Activated CD4-positive, alpha-beta T cell treated with anti-CD3 and anti-CD28 coated beads, Interleukin-2, amount 10 ng/mL, durations not matched to agents 7 days and 5 days (primary cell): ENCODE results near the gene OVAAL. TPM values are rescaled to one million over a fixed set of nuclear protein-coding genes. Genes with fewer than 3 reads are reported as not detected.

ENCODE experiments used
- CTCF ChIA-PET: fragments of 350-600 bp; sonication (Branson Sonifier 250); formaldehyde crosslinking; loops from one replicate; lab custom pipeline; 2021; ENCODE audit warnings: antibody characterized with exemption; lab: Charles Lee
- POLR2A ChIA-PET: fragments of 350-600 bp; sonication (Branson Sonifier 250); formaldehyde crosslinking; loops from one replicate; lab custom pipeline; 2021; ENCODE audit warnings: antibody characterized with exemption; lab: Charles Lee
- DNase-seq: peaks from one replicate; pipeline ENCODE4 v3.0.0-alpha.2; 2020
- H3K27ac Mint-ChIP-seq: one replicate; pipeline ENCODE4 v1.8.0; 2021; ENCODE audit warnings: mild to moderate bottlenecking, moderate library complexity, mixed read lengths
- H3K27me3 Mint-ChIP-seq: one replicate; pipeline ENCODE4 v1.8.0; 2021; ENCODE audit warnings: mixed read lengths
- H3K36me3 Mint-ChIP-seq: one replicate; pipeline ENCODE4 v1.8.0; 2021; ENCODE audit warnings: low read depth, mixed read lengths
- H3K4me1 Mint-ChIP-seq: one replicate; pipeline ENCODE4 v1.8.0; 2021; ENCODE audit warnings: mixed read lengths
- H3K4me3 Mint-ChIP-seq: one replicate; pipeline ENCODE4 v1.8.0; 2021; ENCODE audit warnings: mild to moderate bottlenecking, moderate library complexity, mixed read lengths
- H3K9me3 Mint-ChIP-seq: one replicate; pipeline ENCODE4 v1.8.0; 2021; ENCODE audit warnings: mixed read lengths
- total RNA-seq, 2 experiments: library from RNA; stranded (reverse); gene quantifications; one replicate each; pipeline ENCODE4 v1.2.3, GENCODE V29; 2021

The OVAAL gene
- total RNA-seq, 2 experiments from 2014 or later = not detected

- peaks cover 2% of the 10 kb centered on the region for H3K27me3 Mint-ChIP-seq
- peaks cover 14% of the 10 kb centered on the region for H3K9me3 Mint-ChIP-seq
- POLR2A ChIA-PET = no interaction called here
- peaks cover 23% of the 10 kb centered on the region for H3K4me1 Mint-ChIP-seq
- CTCF ChIA-PET = interaction anchor here (1.0 to 1.6 kb wide), 3 partner anchors 8 to 26 kb away, joined by 3 to 4 read pairs (median 3); no protein-coding TSS in a partner anchor
- H3K4me3 Mint-ChIP-seq = no peak overlapping the region
- H3K36me3 Mint-ChIP-seq = peaks cover 2% of the 10 kb centered on the region
- DNase-seq = no peak
- H3K27ac Mint-ChIP-seq = peak overlapping the region; percentile 86
Measured at GRCh38 chr1:180584869-180585268, 26.1 kb downstream of the OVAAL start.

DNA sequence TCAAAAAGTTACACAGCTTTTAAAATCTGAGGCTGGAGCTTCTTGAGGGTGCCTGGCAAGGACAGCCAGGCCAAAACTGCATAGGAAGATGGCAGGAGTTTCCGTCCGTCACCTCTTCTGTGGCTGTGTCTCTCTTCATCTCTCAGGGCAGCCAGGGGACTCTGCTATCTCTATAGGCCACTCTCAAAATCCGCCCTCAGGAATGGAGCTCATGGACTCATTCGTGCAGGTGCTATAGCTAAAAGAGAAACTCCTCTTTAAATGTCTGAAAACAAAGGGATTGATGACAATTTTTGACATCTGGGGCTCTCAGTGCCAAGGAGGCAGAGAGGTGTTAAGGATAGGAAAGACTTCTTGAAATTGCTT lies 27.2 kb downstream of the OVAAL start:
- Mint-ChIP-seq H3K4me3 (no peak overlapping the region), H3K27me3 (peaks cover 2% of the 10 kb centered on the region), H3K9me3 (peaks cover 14% of the 10 kb centered on the region), H3K36me3 (peaks cover 2% of the 10 kb centered on the region), H3K27ac (peak overlapping the region; percentile 86), H3K4me1 (peaks cover 23% of the 10 kb centered on the region)
- no peak for DNase-seq
- ChIA-PET POLR2A (no interaction called here), CTCF (interaction anchor here (1.0 to 1.7 kb wide), 7 partner anchors 8 to 556 kb away, joined by 3 to 5 read pairs (median 4); partner anchors contain the start of gene XPR1)

- DNase-seq = no peak
- peaks cover 23% of the 10 kb centered on the region for H3K4me1 Mint-ChIP-seq
- H3K9me3 Mint-ChIP-seq = peaks cover 14% of the 10 kb centered on the region
- H3K36me3 Mint-ChIP-seq = peaks cover 2% of the 10 kb centered on the region
- CTCF ChIA-PET = interaction anchor here (1.2 to 1.7 kb wide), 6 partner anchors 8 to 556 kb away, joined by 3 to 4 read pairs (median 4); partner anchors contain the start of gene XPR1
- peaks cover 2% of the 10 kb centered on the region for H3K27me3 Mint-ChIP-seq
- H3K4me3 Mint-ChIP-seq = no peak overlapping the region
- POLR2A ChIA-PET = no interaction called here
- H3K27ac Mint-ChIP-seq = peak overlapping the region; percentile 67
Measured at GRCh38 chr1:180586671-180587155, 27.9 kb downstream of the OVAAL start.

- peaks cover 2% of the 10 kb centered on the region for H3K27me3 Mint-ChIP-seq
- H3K4me1 Mint-ChIP-seq = peaks cover 23% of the 10 kb centered on the region
- CTCF ChIA-PET = interaction anchor here (1.2 kb wide), 1 partner anchor 44 kb away, joined by 3 read pairs; no protein-coding TSS in a partner anchor
- peaks cover 14% of the 10 kb centered on the region for H3K9me3 Mint-ChIP-seq
- peaks cover 2% of the 10 kb centered on the region for H3K36me3 Mint-ChIP-seq
- POLR2A ChIA-PET = no interaction called here
- H3K27ac Mint-ChIP-seq = no peak overlapping the region
- DNase-seq = no peak
- no peak overlapping the region for H3K4me3 Mint-ChIP-seq
Measured at GRCh38 chr1:180588121-180588520, 29.4 kb downstream of the OVAAL start.

DNA sequence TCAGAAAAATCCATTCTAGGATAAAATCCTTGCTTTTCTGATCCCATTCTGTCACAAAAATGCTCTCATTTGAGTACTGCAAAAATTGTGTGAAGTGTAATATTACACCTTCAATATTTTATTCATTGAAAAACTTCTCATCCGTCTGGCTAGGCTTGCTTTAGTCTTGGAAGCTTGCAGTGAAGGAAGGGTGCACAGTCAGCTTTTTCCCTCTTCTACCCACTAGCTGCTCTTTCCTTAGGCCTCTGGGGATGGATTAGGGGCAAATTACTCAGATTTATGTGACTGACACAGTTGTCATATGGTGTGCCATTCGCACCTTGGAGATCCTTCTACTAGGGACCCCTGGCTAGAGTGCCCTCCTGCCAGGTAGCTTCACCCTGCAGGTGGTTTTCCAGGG lies 32.1 kb downstream of the OVAAL start:
- Mint-ChIP-seq H3K4me1 (peaks cover 8% of the 10 kb centered on the region), H3K36me3 (peaks cover 2% of the 10 kb centered on the region), H3K4me3 (no peak overlapping the region)

DNA sequence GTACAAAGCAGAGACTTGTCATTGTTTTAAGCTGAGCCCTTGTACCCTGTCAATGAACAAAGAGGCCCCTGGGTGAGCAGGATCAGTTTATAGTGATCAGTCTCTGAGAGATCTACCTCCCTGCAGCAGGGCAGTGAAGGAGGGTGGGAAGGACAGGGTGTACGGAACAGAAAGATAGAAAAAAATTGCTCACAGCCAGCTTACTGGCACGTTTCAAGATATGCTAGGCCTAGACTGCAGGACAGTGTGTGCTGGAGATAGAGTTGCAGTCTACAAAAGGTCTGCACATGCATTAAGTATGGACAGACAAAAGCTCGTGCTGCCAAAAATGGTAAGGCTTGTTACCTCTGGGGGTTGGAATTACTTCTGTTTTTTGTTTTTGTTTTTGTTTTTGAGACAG lies 34.6 kb downstream of the OVAAL start:
- Mint-ChIP-seq H3K27ac (no peak overlapping the region), H3K4me3 (no peak overlapping the region), H3K9me3 (peaks cover under 1% of the 10 kb centered on the region), H3K36me3 (no peaks in the 10 kb centered on the region), H3K4me1 (no peaks in the 10 kb centered on the region), H3K27me3 (peaks cover 5% of the 10 kb centered on the region)
- DNase-seq = no peak
- POLR2A ChIA-PET = no interaction called here
- CTCF ChIA-PET = interaction anchor here (0.8 to 1.1 kb wide), 2 partner anchors 28 to 40 kb away, joined by 3 read pairs; no protein-coding TSS in a partner anchor

More for the DNA sequence above, 32.1 kb downstream of the OVAAL start:
- CTCF ChIA-PET = interaction anchor here (1.0 to 1.3 kb wide), 2 partner anchors 10 to 11 kb away, joined by 3 to 4 read pairs; no protein-coding TSS in a partner anchor
- H3K27me3 Mint-ChIP-seq = peaks cover 5% of the 10 kb centered on the region
- POLR2A ChIA-PET = no interaction called here
- H3K9me3 Mint-ChIP-seq = peaks cover 8% of the 10 kb centered on the region
- DNase-seq = no peak
- H3K27ac Mint-ChIP-seq = no peak overlapping the region

DNA sequence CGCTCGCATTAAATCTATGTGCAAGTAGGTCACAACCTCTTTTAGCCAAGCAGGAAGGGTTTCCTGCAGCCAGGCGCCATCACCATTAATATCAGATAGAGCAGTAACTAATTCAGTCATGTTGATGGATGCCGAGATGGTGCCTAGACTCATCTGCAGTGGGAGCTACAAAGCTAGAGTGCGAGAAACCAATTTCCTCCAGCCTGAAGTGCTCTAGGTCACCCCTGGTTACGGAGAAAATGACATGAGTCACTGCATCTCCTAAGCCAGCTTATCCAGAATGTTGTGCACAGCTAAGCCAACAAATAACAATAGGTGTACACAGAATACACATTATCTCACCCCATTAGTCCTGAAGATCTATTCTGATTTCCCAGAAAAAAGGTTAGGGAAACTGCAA lies 36.0 kb downstream of the OVAAL start:
- ChIA-PET CTCF (interaction anchor here (0.7 to 1.2 kb wide), 4 partner anchors 9 to 37 kb away, joined by 3 to 4 read pairs (median 4); partner anchors contain the start of gene XPR1), POLR2A (no interaction called here)
- no peak overlapping the region for H3K4me3 Mint-ChIP-seq
- H3K9me3 Mint-ChIP-seq = no peaks in the 10 kb centered on the region
- H3K27ac Mint-ChIP-seq = no peak overlapping the region
- no peaks in the 10 kb centered on the region for H3K36me3 Mint-ChIP-seq
- no peaks in the 10 kb centered on the region for H3K4me1 Mint-ChIP-seq
- DNase-seq = no peak
- peaks cover 3% of the 10 kb centered on the region for H3K27me3 Mint-ChIP-seq

DNA sequence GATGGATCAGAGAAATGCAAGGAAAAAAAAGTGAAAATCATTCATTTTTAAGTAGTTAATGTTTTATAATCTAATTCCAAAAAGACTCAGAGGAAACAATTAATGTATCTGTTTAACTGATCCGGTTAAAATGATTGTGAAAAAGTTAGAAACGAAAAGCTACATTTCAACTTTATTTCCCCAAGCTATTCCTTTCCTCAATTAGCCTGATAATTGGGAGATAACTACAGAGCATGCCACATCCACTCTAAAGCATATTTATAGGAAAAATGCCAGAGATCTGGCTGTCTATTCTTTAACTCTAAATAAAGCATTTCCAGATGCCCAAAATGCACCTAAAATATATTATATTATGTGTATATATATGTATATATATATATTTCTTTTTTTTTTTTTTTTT lies 37.2 kb downstream of the OVAAL start:
- DNase-seq = no peak
- ChIA-PET CTCF (no interaction called here), POLR2A (interaction anchor here (0.6 kb wide), 1 partner anchor 84 kb away, joined by 3 read pairs; no protein-coding TSS in a partner anchor)
- Mint-ChIP-seq H3K27ac (no peak overlapping the region), H3K4me3 (no peak overlapping the region), H3K4me1 (no peaks in the 10 kb centered on the region), H3K27me3 (peaks cover 3% of the 10 kb centered on the region), H3K9me3 (no peaks in the 10 kb centered on the region), H3K36me3 (no peaks in the 10 kb centered on the region)

- Mint-ChIP-seq H3K4me3 (no peak overlapping the region), H3K4me1 (no peaks in the 10 kb centered on the region), H3K9me3 (no peaks in the 10 kb centered on the region), H3K27ac (no peak overlapping the region), H3K36me3 (no peaks in the 10 kb centered on the region), H3K27me3 (peaks cover 9% of the 10 kb centered on the region)
- ChIA-PET POLR2A (no interaction called here), CTCF (no interaction called here)
- DNase-seq = no peak
Measured at GRCh38 chr1:180597520-180597919, 38.8 kb downstream of the OVAAL start.

- peaks cover 9% of the 10 kb centered on the region for H3K27me3 Mint-ChIP-seq
- no peaks in the 10 kb centered on the region for H3K9me3 Mint-ChIP-seq
- DNase-seq = no peak
- ChIA-PET POLR2A (no interaction called here), CTCF (no interaction called here)
- no peaks in the 10 kb centered on the region for H3K36me3 Mint-ChIP-seq
- no peaks in the 10 kb centered on the region for H3K4me1 Mint-ChIP-seq
- no peak overlapping the region for H3K4me3 Mint-ChIP-seq
- H3K27ac Mint-ChIP-seq = no peak overlapping the region
Measured at GRCh38 chr1:180598333-180598974, 39.7 kb downstream of the OVAAL start.

- Mint-ChIP-seq H3K27me3 (peaks cover 8% of the 10 kb centered on the region), H3K4me3 (no peak overlapping the region), H3K9me3 (no peaks in the 10 kb centered on the region), H3K4me1 (no peaks in the 10 kb centered on the region), H3K27ac (no peak overlapping the region), H3K36me3 (no peaks in the 10 kb centered on the region)
- no peak for DNase-seq
- ChIA-PET CTCF (interaction anchor here (1.2 kb wide), 1 partner anchor 9 kb away, joined by 3 read pairs; no protein-coding TSS in a partner anchor), POLR2A (no interaction called here)
Measured at GRCh38 chr1:180600343-180600742, 41.6 kb downstream of the OVAAL start.

GRCh38 chr1:180601512-180601911 lies 42.7 kb downstream of the OVAAL start:
- ChIA-PET POLR2A (interaction anchor here (0.6 kb wide), 1 partner anchor 9 kb away, joined by 3 read pairs; no protein-coding TSS in a partner anchor), CTCF (interaction anchor here (0.9 to 1.2 kb wide), 3 partner anchors 8 to 50 kb away, joined by 3 read pairs; no protein-coding TSS in a partner anchor)

More at GRCh38 chr1:180601512-180601911, 42.7 kb downstream of the OVAAL start:
- no peaks in the 10 kb centered on the region for H3K4me1 Mint-ChIP-seq
- H3K27me3 Mint-ChIP-seq = peaks cover 6% of the 10 kb centered on the region
- no peaks in the 10 kb centered on the region for H3K36me3 Mint-ChIP-seq
- no peaks in the 10 kb centered on the region for H3K9me3 Mint-ChIP-seq
- no peak overlapping the region for H3K27ac Mint-ChIP-seq
- no peak for DNase-seq
- H3K4me3 Mint-ChIP-seq = no peak overlapping the region
